HepG2 (cell line): ENCODE data around the gene PSRC1. TPM values are rescaled to one million over a fixed set of nuclear protein-coding genes. Genes with fewer than 3 reads are reported as not detected.

Source experiments
- AGO1 ChIP-seq: fragments of 200-400 bp; formaldehyde crosslinking; IDR thresholded peaks from 2 replicates; pipeline ENCODE4 v1.6.1; 2017; ENCODE audit warnings: mild to moderate bottlenecking, low read depth, low read length, moderate library complexity; ENCODE audit not compliant: poor library complexity, severe bottlenecking
- ARID3A ChIP-seq: IDR thresholded peaks from 2 replicates; pipeline ENCODE4 v1.6.1; 2012; ENCODE audit warnings: low read depth, low read length, improper control_type of control experiment
- ARNT2 ChIP-seq: sonication (generic); formaldehyde crosslinking; IDR thresholded peaks from 2 replicates; pipeline ENCODE4 v1.8.0; 2022; ENCODE audit warnings: mild to moderate bottlenecking, low read depth, missing genetic modification reagents, moderate library complexity
- BCL3 ChIP-seq: sonication (generic); formaldehyde crosslinking; IDR thresholded peaks from 2 replicates; pipeline ENCODE4 v1.5.1; 2020; ENCODE audit warnings: mild to moderate bottlenecking, missing genetic modification reagents, moderate library complexity
- BCL6 ChIP-seq: IDR thresholded peaks from 2 replicates; pipeline ENCODE4 v1.6.1; 2016; ENCODE audit warnings: missing genetic modification reagents, missing compliant biosample characterization
- HINFP ChIP-seq: sonication (generic); formaldehyde crosslinking; IDR thresholded peaks from 2 replicates; pipeline ENCODE4 v1.4.0; 2020; ENCODE audit warnings: low read depth, mild to moderate bottlenecking, missing genetic modification reagents
- KLF15 ChIP-seq: sonication (generic); formaldehyde crosslinking; IDR thresholded peaks from 2 replicates; pipeline ENCODE4 v1.8.1; 2023; ENCODE audit warnings: borderline replicate concordance, mild to moderate bottlenecking, inconsistent platforms, missing genetic modification reagents, mixed read lengths
- NCOR1 ChIP-seq: fragments of 200-600 bp; sonication (generic); IDR thresholded peaks from 2 replicates; pipeline ENCODE4 v1.7.0; 2017; ENCODE audit warnings: antibody characterized with exemption, low read length, borderline replicate concordance
- PRDM4 ChIP-seq: sonication (generic); formaldehyde crosslinking; IDR thresholded peaks from 2 replicates; pipeline ENCODE4 v1.9.0; 2021; ENCODE audit warnings: missing genetic modification reagents, borderline replicate concordance
- SIX4 ChIP-seq: sonication (generic); formaldehyde crosslinking; IDR thresholded peaks from 2 replicates; pipeline ENCODE4 v1.4.0; 2020; ENCODE audit warnings: missing genetic modification reagents
- TFDP2 ChIP-seq: sonication (generic); formaldehyde crosslinking; IDR thresholded peaks from 2 replicates; pipeline ENCODE4 v1.4.0; 2020; ENCODE audit warnings: missing genetic modification reagents
- ZNF143 ChIP-seq: sonication (generic); formaldehyde crosslinking; IDR thresholded peaks from 2 replicates; pipeline ENCODE4 v1.4.0; 2020; ENCODE audit warnings: missing genetic modification reagents
- ZNF224 ChIP-seq: sonication (generic); formaldehyde crosslinking; IDR thresholded peaks from 2 replicates; pipeline ENCODE4 v1.5.0; 2020; ENCODE audit warnings: mild to moderate bottlenecking, missing genetic modification reagents
- ZNF644 ChIP-seq: IDR thresholded peaks from 2 replicates; pipeline ENCODE4 v1.6.1; 2016; ENCODE audit warnings: low read depth
- polyA plus RNA-seq, 8 experiments: library from polyadenylated mRNA; depleted of rRNA in 3 of 8; stranded (reverse) in 7 of 8; unstranded in 1 of 8; fragments of >200 nt; fragmentation: Illumina TruSeq in 4 of 8; extraction: Trizol in 4 of 8; gene quantifications; 2 replicates each; pipeline versions ENCODE4 v1.2.1 to v1.2.3, GENCODE V29; 2011 to 2016; ENCODE audit warnings: low read depth in 4 of 8, missing spikeins in 1 of 8, mixed read lengths in 1 of 8; ENCODE audit not compliant: insufficient read depth in 1 of 8
- total RNA-seq, 5 experiments: library from RNA; depleted of rRNA; stranded (reverse); fragments of >200 nt; fragmentation: Illumina TruSeq; extraction: Trizol; gene quantifications; 2 replicates each; pipeline ENCODE4 v1.2.3, GENCODE V29; 2016; ENCODE audit warnings: low read depth in 1 of 5

Gene PSRC1
- total and polyA plus RNA-seq, 2 of the 13 experiments (the other 11 are each of a cell fraction or from before 2014, with no cell fraction given) = 28.6 to 30.3 TPM

- TF ChIP-seq BCL3 (0 out of 2 replicates have a peak, but pooled peaks have one; percentile 49), AGO1 (no peak), PRDM4 (no peak), SIX4 (CRISPR knock-in tag) (peak; percentile 46; the same call in 1 of the 2 replicates), HINFP (CRISPR knock-in tag) (no peak), KLF15 (CRISPR knock-in tag) (no peak), NCOR1 (no peak), ARID3A (no peak), ZNF224 (CRISPR knock-in tag) (no peak), ARNT2 (no peak; the same call in 1 of the 2 replicates), TFDP2 (CRISPR knock-in tag) (0 out of 2 replicates have a peak, but pooled peaks have one; percentile 40), ZNF644 (CRISPR knock-in tag) (peak; percentile 70; the same call in 1 of the 2 replicates), BCL6 (CRISPR knock-in tag) (peak; percentile 28; the same call in 1 of the 2 replicates), ZNF143 (peak; percentile 38; the same call in 1 of the 2 replicates)
Measured at GRCh38 chr1:109277434-109278204, 5.3 kb downstream of the PSRC1 start (continued).
